ENCODE measurements around the gene SF3B6. TPM values are rescaled to one million over a fixed set of nuclear protein-coding genes. Genes with fewer than 3 reads are reported as not detected.
"Not testable (repeated sequence)": the region's sequence is repeated elsewhere in the genome, so short reads cannot be mapped to it uniquely, and the experiment has no call there.

Gene SF3B6
- polyA plus RNA-seq, 4 donors: 117 to 188 (median 143) TPM

DNA sequence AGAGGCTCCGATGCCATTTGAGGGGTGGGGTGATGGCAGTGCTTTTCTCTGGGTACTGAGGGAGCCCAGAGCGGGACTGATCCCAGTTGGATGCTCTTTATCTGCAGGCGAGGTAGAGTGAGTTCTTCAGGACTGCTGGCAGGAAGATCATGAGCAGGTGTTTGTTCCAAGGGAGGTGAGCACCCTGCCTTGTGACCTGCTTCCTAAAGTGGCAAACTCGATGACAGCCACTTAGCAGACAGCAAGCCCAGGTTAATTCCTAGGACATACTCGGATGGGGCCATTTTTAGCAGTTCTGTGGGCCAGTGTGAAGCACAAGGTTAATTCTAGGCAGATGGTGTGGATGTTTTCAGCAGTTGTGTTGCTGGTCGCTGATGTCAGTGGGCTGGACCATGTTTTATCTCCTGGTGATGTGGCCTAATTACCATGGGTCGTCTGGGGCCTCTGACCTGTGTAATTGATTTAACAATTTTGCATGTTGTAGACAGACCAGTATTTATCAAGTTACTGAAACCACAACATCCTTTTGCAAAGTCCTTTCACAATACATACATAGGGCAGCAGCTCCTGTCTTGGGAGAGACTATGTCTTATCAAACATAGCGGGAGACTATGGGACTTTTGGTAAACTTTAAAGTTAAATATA, 21.6 kb downstream of the SF3B6 start:
- no peak for DNase-seq (ENCODE audit: low read depth in 4 of 4, low spot score in 3 of 4)

DNA sequence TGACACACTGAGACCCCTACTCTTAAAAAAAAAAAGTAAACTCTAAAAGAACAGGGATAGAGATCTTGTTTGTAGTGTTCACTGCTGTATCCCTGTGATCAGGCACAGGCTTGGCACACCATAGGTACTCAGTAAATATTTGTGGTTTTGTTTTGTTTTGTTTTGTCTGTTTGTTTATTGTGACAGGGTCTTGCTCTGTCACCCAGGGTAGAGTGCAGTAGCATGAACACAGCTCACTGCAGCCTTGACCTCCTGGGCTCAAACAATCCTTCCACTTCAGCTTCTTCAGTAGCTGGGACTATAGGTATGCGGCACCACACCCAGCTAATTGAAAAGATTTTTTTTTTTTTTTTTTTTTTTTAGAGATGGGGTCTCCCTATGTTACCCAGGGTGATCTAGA, 23.2 kb downstream of the SF3B6 start:
- DNase-seq (ENCODE audit: low read depth in 4 of 4, low spot score in 3 of 4): no peak

DNA sequence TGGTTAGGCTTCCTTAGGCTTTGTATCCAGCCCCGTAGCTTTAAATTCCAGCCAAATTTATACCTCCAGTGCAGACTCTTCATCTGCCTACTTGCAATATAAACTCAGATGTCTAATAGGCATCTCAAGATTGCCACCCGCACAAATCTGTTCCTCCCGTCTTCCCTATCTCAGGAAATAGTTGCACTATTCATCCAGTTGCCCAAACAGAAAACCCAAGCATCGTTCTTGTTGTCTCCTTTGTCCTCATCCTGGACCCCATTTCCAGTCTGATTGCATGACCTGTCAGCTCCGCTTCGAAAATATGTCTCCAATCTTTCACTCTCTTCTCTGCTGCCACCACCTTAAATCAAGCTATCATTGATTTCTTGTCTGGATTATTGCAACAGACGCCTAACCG, 24.3 kb downstream of the SF3B6 start:
- no peak for DNase-seq (ENCODE audit: low read depth in 4 of 4, low spot score in 3 of 4)

DNA sequence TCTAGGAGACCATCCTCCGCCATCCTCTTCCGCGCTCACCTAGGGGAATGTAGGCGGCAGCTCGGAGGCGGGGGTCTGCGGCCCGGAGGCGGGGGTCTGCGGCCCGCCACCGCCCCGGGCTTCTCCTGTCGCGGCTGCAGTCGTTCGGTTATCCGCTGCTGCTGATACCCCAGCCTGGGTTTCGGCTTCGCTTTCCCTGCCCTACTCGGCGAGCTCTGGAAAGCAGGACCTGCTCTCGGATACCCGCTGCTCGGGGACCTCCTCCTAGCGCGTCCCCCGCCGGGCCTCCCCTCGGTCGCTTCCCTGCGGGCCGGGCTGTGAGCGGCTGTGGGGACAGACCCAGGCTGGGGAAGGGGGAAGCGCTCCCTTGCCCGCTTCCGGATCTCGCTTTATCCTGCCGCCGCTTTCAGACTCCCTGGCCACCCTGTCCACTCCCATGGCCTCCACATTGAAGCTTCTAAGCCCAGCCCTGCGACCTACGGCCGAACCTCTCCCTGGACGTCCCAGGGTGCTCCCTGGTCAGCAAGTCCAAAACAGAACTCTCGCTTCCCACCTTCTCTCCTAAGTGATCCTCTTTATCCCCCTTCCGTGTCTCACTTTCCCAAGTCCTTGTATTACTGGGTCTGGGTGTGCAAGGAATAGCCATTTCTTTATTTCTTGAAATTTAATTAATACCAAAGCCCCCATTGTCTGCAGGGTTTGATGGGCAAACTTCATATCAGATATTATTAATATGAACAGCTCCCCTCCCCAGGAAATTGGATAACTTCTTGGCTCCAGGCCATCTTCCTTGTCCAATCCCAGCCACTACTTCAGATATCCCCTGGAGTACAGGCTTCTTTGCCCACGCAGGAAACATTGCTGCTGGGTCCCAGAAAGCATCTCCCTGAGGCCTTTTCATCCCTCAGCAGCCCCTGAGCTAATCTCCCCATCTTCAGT, 25.8 kb downstream of the SF3B6 start:
- DNase-seq (ENCODE audit: low read depth in 4 of 4, low spot score in 3 of 4): peak in 1 of 4 donors; percentile 9

DNA sequence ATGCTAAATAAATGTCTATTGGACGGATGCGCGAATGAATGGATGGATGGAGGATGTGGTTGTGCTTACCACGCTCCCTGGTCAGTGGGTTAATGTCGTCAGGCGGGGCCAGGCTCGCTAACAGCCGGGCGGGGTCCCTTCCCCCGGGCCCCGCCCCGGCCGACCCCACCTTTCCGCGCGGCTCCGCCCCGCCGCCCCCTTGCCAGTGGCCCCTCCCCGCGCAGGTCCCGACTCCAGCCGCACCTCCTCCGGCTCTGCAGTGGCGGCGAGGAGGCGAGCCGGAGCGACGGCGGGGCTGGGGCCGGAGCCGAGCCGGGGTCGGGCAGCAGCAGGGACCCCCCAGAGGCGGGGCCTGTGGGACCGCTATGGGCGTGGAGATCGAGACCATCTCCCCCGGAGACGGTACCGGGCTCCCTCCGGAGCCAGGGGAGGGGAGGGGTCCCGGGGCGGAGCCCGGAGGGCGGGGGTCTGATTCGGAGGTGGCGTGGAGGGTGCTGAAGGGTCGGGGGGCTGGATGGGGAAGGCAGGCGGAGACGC, 26.6 kb downstream of the SF3B6 start, which contains the start of gene FKBP1B:
Gene FKBP1B, plus strand, starts transcription at position 257 of the 537 bp plus-strand sequence. Its CDS starts 109 bp downstream, at position 366.
- DNase-seq (ENCODE audit: low read depth in 4 of 4, low spot score in 3 of 4): peak in 2 of 4 donors; percentile 12 to 15

DNA sequence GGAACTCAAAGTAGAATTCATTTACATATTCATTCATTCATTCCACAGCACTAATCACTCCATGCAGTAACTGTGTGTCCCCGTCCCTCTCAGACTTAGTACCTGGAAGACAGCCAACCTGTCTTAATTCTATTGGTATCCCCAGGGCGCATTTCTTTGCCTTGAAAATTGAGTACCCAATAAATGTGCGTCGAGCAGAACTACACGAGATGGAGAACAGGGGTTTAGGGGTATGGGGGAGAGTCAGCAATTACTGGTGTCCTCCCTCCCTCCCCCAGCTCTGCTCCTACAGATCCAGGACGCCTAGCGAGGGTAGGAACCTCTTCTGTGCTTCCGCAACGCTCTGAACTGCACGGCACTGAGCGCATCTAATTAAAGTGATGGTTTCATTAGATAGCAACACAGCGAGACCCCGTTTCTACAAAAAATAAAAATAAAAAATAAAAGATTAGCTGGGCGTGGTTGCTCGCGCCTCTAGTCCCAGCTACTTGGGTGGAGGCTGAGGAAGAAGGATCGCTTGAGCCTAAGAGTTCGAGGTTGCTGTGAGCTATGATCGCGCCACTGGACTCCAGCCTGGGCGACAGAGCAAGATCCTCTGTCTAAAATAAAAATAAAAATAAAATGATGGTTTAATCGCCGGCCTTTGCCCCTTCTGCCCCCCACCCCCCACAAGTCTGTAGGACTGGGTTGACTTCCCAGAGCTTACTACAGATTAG, 27.2 kb downstream of the SF3B6 start:
- DNase-seq (ENCODE audit: low read depth in 4 of 4, low spot score in 3 of 4): no peak

DNA sequence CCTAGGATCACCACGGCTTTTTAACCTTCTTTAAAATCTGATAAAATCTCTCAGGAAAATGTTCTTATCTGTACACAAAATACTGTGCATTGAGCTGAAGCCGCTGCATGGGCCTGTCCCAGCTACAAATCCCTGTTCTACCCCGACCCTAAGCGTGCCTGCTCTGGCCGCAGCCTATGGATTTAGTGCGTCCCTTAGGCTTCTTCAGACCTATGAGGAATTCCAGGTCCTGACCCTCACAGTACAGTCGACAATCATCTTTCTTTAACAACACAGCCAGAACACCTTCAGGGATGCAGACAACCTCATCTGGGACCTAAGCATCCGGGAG, 28.5 kb downstream of the SF3B6 start:
- DNase-seq (ENCODE audit: low read depth in 4 of 4, low spot score in 3 of 4): no peak

DNA sequence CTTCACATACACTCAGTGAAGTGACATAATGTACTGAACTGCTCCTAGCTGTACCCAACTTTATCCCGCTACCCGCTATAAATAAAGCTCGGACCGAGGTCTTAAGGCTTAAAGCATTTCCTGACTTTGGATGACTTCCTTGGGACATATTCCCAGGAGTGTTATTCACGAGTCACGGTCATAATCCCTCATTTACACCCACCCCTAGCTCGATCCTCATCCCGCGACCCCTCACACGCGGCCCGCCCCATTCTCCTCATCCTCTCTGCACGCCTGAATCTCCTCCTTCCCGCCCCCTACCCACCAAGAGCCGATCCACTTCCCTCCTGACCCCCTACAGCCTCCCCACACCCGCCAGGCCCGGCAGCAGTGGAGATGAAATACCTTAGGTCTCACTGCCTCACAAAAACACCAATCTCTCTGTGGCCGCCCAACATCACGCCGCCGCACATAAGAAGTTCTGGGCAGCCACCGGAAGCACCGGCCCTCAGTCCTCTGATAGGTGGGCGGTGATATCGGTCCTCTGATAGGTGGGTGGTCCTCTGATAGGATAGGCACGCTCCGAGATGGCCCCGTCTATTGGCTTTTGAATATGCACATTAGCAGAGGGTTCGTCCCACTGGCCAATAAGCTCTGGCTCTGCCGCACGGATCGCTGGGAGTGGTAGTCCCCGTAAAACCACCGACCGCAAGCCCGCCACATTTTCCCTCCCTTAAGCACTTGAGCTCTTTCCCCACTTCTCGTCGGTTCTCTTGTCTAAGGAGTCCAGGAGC, 29.0 kb downstream of the SF3B6 start, which contains the start of gene WDCP:
Gene WDCP, minus strand, starts transcription at position 462 of the 773 bp plus-strand sequence. CDS start 7,897 bp downstream, outside the sequence.
- DNase-seq (ENCODE audit: low read depth in 4 of 4, low spot score in 3 of 4): peak; percentile 84 to 96 (median 92)

DNA sequence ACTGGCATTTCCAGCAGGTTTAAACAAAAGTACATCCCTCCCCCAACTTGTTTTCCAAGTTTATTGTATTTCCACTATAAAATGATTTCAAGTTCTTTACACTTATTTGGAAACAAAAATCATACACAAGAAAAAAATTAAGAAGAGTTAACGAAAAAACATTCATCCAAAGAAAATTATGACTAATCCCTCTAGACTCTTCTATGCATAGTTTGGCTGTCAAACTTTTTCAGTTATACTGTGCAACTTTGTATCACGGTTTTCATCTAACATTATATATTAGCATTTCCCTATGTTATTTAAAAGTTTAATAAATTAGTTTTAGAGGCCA, 29.6 kb downstream of the SF3B6 start:
- DNase-seq (ENCODE audit: low read depth in 4 of 4, low spot score in 3 of 4): no peak

DNA sequence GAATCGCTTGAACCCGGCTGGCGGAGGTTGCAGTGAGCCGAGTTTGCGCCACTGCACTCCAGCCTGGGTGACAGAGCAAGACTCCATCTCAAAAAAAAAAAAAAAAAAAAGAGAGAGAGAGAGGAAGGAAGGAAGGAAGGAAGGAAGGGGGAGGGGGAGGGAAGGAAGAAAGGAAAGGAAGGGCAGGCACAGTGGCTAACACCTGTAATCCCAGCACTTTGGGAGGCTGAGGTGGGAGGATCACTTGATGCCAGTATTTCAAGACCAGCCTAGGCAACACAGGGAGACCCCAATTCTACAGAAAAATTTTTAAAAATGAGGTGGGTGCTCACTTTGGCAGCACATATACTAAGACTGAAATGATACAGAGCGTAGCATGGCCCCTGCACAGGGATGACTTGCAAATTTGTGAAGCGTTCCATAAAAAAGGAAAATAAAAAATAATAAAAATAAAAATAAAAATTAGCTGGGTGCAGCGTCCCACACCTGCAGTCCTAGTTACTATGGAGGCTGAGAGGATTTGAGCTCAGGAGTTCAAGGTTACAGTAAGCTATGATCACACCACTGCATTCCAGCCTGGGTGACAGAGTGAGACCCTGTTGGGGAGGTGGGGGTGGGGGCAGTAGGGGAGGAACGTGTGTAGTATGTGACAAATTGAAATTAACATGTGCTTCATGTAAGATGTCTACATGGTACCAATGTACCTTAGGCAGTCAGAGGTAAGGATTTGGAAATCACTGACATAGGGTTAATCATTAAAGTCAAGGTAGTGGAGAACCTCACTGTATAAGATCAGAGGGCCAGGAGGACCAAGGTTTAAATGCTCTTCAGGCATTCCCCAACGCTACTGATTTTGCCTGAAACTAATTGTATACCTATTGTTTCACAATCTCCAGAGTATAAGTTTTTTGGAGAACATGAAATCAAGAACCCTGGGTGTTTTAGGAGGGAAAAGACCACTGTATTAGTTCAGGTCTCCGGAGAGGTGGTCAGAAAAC, 30.3 kb downstream of the SF3B6 start:
- no peak for DNase-seq (ENCODE audit: low read depth in 4 of 4, low spot score in 3 of 4)

DNA sequence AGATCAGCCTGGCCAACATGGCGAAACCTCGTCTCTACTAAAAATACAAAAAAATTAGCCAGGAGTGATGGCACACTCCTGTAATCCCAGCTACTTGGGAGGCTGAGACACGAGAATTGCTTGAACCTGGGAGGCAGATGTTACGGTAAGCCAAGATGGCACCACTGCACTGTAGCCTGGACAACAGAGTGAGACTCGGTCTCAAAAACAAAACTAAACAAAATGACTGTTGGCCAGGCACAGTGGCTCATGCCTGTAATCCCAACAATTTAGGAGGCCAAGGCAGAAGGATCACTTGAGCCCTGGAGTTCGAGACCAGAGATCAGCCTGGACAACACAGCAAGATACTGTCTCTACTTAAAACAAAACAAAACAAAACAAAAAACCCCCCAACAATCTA, 33.0 kb downstream of the SF3B6 start:
- DNase-seq (ENCODE audit: low read depth in 4 of 4, low spot score in 3 of 4): not testable (repeated sequence)

DNA sequence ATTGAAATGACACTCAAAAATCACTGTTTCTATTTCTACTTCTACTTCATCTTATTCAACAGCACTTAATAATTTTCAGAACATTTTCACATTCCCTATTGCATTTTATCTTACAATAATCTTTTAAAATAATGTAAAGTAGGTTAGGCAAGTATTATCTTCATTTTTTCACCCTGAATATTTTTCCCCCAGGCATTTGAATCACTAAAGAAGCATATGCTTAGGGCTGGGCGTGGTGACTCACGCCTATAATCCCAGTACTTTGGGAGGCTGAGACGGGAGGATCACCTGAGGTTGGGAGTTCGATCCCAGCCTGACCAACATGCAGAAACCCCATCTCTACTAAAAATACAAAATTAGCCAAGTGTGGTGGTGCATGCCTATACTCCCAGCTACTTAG, 35.6 kb downstream of the SF3B6 start:
- DNase-seq (ENCODE audit: low read depth in 4 of 4, low spot score in 3 of 4): no peak

DNA sequence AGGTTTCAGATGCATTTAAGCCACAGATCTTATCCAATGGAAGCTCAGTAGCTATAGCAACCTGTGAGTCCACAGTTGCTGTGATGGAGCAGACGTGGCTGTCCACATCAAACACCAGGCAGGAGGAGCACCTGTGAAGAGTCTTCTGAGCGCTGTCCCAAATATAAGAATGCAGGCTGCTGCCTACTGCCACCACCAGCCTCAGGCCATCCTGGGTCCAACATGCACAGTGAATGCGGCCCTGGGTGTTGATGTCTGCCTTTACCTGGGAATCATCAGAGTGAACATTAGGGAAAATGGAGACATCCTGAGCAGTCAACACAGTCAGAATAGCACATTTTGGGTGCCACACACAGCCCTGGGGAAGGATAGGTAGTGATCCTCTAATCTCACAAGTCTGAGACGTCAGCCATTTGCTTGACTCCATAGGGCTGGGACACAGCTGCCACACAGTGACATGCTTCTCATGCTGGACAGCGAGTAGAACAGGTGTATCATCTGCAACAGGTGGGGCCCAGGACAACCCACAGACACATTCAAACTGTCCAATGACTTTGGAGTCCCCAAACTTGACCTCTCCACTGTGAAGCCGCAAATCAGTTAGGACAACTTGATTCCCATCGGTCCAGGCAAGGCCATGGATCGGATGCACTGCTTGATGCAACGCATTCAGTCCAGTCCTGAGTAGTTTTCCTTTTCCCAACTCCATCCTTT, 37.2 kb downstream of the SF3B6 start:
- no peak for DNase-seq (ENCODE audit: low read depth in 4 of 4, low spot score in 3 of 4)

DNA sequence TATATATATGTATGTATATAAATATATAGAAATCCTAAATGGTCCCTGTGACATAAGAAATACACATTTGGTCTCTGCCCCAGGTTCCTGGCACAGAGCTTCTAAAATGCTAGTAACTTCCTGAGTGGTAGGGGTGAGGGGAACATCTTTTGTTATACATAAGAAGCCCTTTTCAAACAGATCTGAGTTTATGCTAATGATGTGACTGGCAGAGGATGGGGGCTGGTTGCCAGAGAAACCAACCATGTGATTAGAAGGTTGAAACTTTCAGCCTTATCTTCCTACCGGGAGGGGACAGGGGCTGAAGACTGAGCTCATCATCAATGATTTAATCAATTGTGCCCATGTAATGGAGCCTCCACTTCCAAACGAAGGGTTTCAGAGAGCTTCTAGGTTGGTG, 49.9 kb downstream of the SF3B6 start:
- no peak for DNase-seq (ENCODE audit: low read depth in 4 of 4, low spot score in 3 of 4)

DNA sequence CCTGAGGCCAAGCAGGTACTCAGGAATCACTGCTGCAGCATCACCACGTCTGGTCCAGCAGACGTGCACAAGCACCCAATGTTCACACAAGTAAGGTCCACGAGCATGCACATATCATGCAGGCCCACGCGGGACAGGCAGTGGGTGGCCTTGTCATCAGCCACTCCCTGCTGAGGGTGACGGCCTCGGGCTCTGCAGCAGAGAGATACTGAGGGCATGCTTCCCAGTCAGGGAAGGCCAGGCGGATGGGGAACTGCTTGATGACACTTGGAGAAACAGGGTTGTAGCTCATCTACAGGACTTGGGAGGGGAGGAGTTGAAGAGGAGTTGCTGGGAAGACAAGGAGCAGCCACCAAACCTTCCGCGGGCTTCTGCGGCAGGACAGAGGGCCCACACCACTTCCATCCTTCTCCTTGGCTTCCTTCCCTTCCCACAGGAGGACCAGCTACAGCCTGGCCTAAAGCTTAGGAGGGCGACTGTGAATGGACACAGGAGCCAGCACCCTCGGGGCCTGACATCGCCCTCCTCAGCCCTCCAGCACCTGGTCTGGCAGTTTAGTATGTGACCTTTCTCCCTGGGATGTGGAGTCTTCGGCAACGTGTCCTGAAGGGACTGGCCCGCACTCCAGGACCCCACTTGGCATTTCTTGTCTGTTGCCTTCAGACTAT, 51.0 kb downstream of the SF3B6 start:
- no peak for DNase-seq (ENCODE audit: low read depth in 4 of 4, low spot score in 3 of 4)

DNA sequence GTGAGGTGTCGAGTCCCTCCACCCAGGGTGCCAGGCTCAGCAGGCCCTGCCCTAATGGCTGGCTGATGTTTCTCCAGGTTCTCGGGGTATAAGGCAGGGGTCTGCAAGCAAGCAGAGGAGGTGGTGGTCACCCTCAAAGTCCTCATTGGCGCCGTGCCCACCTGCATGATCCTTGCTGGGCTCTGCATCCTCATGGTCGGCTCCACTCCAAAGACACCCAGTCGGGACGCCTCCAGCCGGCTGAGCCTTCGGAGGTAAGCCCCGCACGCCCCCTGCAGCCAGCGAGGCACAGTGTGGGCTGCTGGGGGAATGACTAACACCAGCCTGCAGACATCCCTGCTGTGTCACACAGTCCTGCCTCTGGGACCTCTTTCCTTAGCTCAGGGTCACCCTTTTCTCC, 52.1 kb downstream of the SF3B6 start:
- DNase-seq (ENCODE audit: low read depth in 4 of 4, low spot score in 3 of 4): no peak

DNA sequence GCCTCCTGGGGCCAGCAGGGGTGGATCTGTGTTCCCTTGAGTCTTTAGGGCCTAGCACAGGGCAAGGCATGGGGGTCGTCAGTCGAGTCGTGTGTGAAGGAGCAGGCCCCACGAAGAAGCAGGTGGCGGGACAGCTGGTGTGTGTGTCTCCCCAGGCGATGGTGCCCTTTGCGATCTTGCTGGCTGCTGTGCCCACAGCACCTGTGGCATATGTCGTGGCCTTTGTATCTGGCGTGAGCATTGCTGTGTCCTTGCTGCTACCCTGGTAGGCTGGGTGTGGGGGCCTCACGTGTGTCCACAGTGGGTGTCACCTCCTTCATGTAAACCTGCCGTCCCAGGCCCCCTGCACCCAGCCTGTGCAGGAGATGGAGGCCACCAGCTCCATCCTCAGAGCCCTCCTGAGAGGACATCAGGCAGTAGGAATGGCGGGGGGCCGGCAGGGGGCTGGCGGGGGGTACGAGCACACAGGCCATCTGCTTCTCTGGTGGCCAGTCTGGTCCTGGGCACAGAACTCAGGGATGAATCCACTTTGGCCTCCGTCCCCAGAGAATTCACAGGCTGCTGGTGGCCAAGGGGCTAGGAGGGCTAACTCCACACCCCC, 53.1 kb downstream of the SF3B6 start:
- no peak for DNase-seq (ENCODE audit: low read depth in 4 of 4, low spot score in 3 of 4)

Measured in left renal pelvis (tissue), 4 donors.